GM21367 (cell line): ENCODE measurements around the gene AFG3L2.
"Not testable (repeated sequence)": the region's sequence is repeated elsewhere in the genome, so short reads cannot be mapped to it uniquely, and the experiment has no call there.

Experiments
- ATAC-seq: cut with Tn5 transposase; IDR thresholded peaks from one replicate; pipeline ENCODE4 v1.9.1; 2021; ENCODE audit not compliant: unreplicated experiment

The AFG3L2 gene

GRCh38 chr18:12397793-12398192 is 20.8 kb upstream of the AFG3L2 start:
- ATAC-seq = no peak

GRCh38 chr18:12397254-12397653 is 20.2 kb upstream of the AFG3L2 start:
- ATAC-seq = no peak

- no peak for ATAC-seq
Observed at GRCh38 chr18:12394428-12394827, 17.4 kb upstream of the AFG3L2 start.

- no peak for ATAC-seq
Observed at GRCh38 chr18:12393998-12394397, 17.0 kb upstream of the AFG3L2 start.

- ATAC-seq = no peak
Observed at GRCh38 chr18:12393510-12393909, 16.5 kb upstream of the AFG3L2 start.

GRCh38 chr18:12391487-12392165 is 14.6 kb upstream of the AFG3L2 start:
- no peak for ATAC-seq

GRCh38 chr18:12388442-12388841 is 11.4 kb upstream of the AFG3L2 start:
- ATAC-seq = no peak

GRCh38 chr18:12384261-12384660 is 7.2 kb upstream of the AFG3L2 start:
- no peak for ATAC-seq

- ATAC-seq = not testable (repeated sequence)
Observed at GRCh38 chr18:12383759-12384158, 6.7 kb upstream of the AFG3L2 start.

GRCh38 chr18:12382221-12382814 is 5.3 kb upstream of the AFG3L2 start:
- ATAC-seq = not testable (repeated sequence)

- not testable (repeated sequence) for ATAC-seq
Observed at GRCh38 chr18:12378198-12378558, 1.2 kb upstream of the AFG3L2 start.

GRCh38 chr18:12377556-12378197 is 650 bp upstream of the AFG3L2 start:
- ATAC-seq = peak; percentile 42

GRCh38 chr18:12376034-12376753 is 833 bp downstream of the AFG3L2 start:
- ATAC-seq = no peak

- ATAC-seq = no peak
Observed at GRCh38 chr18:12374401-12374800, 2.6 kb downstream of the AFG3L2 start.

- no peak for ATAC-seq
Observed at GRCh38 chr18:12373771-12374116, 3.3 kb downstream of the AFG3L2 start.

GRCh38 chr18:12373116-12373770 is 3.8 kb downstream of the AFG3L2 start:
- no peak for ATAC-seq

- no peak for ATAC-seq
Observed at GRCh38 chr18:12372406-12372805, 4.6 kb downstream of the AFG3L2 start.

- ATAC-seq = no peak
Observed at GRCh38 chr18:12371590-12371989, 5.4 kb downstream of the AFG3L2 start.

- ATAC-seq = no peak
Observed at GRCh38 chr18:12369211-12369610, 7.8 kb downstream of the AFG3L2 start.

- no peak for ATAC-seq
Observed at GRCh38 chr18:12366784-12367183, 10.2 kb downstream of the AFG3L2 start.

GRCh38 chr18:12366379-12366778 is 10.6 kb downstream of the AFG3L2 start:
- ATAC-seq = no peak
